Adrenal gland (tissue), 5 donors: ENCODE measurements around the gene CRISPLD2.

ENCODE experiments used
- CTCF ChIP-seq, 6 experiments: fragments of 450-650 bp in 4 of 6; fragments of 200-600 bp in 2 of 6; sonication (generic) in 1 of 6; IDR thresholded peaks; 1 replicate in 5 of 6; 2 replicates in 1 of 6; pipeline versions ENCODE4 v1.5.1 to v1.8.0; 2016 to 2021; ENCODE audit warnings: antibody characterized with exemption in 6 of 6, mild to moderate bottlenecking in 2 of 6, moderate library complexity in 1 of 6
- POLR2A ChIP-seq, 2 donors: fragments of 450-650 bp; IDR thresholded peaks; one replicate each; pipeline ENCODE4 v1.6.1; 2017; ENCODE audit warnings: antibody characterized with exemption in 2 of 2, mild to moderate bottlenecking in 2 of 2, moderate library complexity in 1 of 2
- donor health status: DM: no; HTN: no; CAD: no.

GRCh38 chr16:84794626-84795025, 25.2 kb upstream of the CRISPLD2 start:
- TF ChIP-seq CTCF (IDR thresholded peaks at IDR 0.05) (no peak), POLR2A (IDR thresholded peaks at IDR 0.05) (no peak)
